WTC11 (cell line): Measurements from ENCODE around the gene TSPAN9. TPM values are rescaled to one million over a fixed set of nuclear protein-coding genes. Genes with fewer than 3 reads are reported as not detected.

ENCODE experiments used
- ATAC-seq: fragments of 200-7000 bp; cut with Tn5 transposase; 2 replicates; pipeline ENCODE4 v1.10.0; 2021; ENCODE audit warnings: mild to moderate bottlenecking, moderate library complexity
- CTCF ChIA-PET: fragments of 300-600 bp; sonication (Branson Sonifier 250); formaldehyde crosslinking; loops from one replicate; lab custom pipeline; 2021; ENCODE audit warnings: antibody characterized with exemption; lab: Charles Lee
- POLR2A ChIA-PET: fragments of 350-600 bp; sonication (Branson Sonifier 250); formaldehyde crosslinking; loops from one replicate; lab custom pipeline; 2021; ENCODE audit warnings: antibody characterized with exemption; lab: Charles Lee
- DNase-seq: peaks from one replicate; pipeline ENCODE4 v3.0.0; 2021; ENCODE audit warnings: low spot score
- H3K27ac Mint-ChIP-seq: 2 replicates; pipeline ENCODE4 v1.8.0; 2021; ENCODE audit warnings: mixed read lengths
- H3K27me3 Mint-ChIP-seq: 2 replicates; pipeline ENCODE4 v1.8.0; 2021; ENCODE audit warnings: low read depth, mild to moderate bottlenecking, moderate library complexity, mixed read lengths
- H3K36me3 Mint-ChIP-seq: 2 replicates; pipeline ENCODE4 v1.8.0; 2021; ENCODE audit warnings: mixed read lengths
- H3K4me1 Mint-ChIP-seq: 2 replicates; pipeline ENCODE4 v1.8.0; 2022; ENCODE audit warnings: mixed read lengths
- H3K4me3 Mint-ChIP-seq: 2 replicates; pipeline ENCODE4 v1.8.0; 2021; ENCODE audit warnings: mild to moderate bottlenecking, moderate library complexity, mixed read lengths
- H3K9me3 Mint-ChIP-seq: 2 replicates; pipeline ENCODE4 v1.8.0; 2021; ENCODE audit warnings: mixed read lengths
- AR ChIP-seq: fragments of 250-450 bp; sonication (Bioruptor Pico); IDR thresholded peaks from 2 replicates; pipeline ENCODE4 v1.9.0; 2021; ENCODE audit warnings: mild to moderate bottlenecking
- ATF1 ChIP-seq: sonication (generic); formaldehyde crosslinking; IDR thresholded peaks from 2 replicates; pipeline ENCODE4 v1.8.1; 2023; ENCODE audit warnings: mild to moderate bottlenecking, moderate library complexity, missing genetic modification reagents
- CDX4 ChIP-seq: fragments of 250-450 bp; sonication (Bioruptor Pico); IDR thresholded peaks from 2 replicates; pipeline ENCODE4 v1.9.0; 2021; ENCODE audit warnings: moderate library complexity, mild to moderate bottlenecking, inconsistent platforms, borderline replicate concordance
- CREM ChIP-seq: sonication (generic); formaldehyde crosslinking; IDR thresholded peaks from 2 replicates; pipeline ENCODE4 v1.8.1; 2022; ENCODE audit warnings: mild to moderate bottlenecking, missing genetic modification reagents, moderate library complexity
- E2F4 ChIP-seq: sonication (generic); formaldehyde crosslinking; IDR thresholded peaks from 2 replicates; pipeline ENCODE4 v1.8.1; 2022; ENCODE audit warnings: low read depth, mild to moderate bottlenecking, moderate library complexity, missing genetic modification reagents, borderline replicate concordance
- E2F5 ChIP-seq: sonication (generic); formaldehyde crosslinking; IDR thresholded peaks from 2 replicates; pipeline ENCODE4 v1.8.1; 2022; ENCODE audit warnings: mild to moderate bottlenecking, moderate library complexity, missing genetic modification reagents
- EMX1 ChIP-seq: fragments of 250-450 bp; sonication (Bioruptor Pico); IDR thresholded peaks from 2 replicates; pipeline ENCODE4 v1.8.0; 2021; ENCODE audit warnings: mild to moderate bottlenecking
- GRHL2 ChIP-seq: fragments of 250-450 bp; sonication (Bioruptor Pico); IDR thresholded peaks from 2 replicates; pipeline ENCODE4 v1.8.0; 2022; ENCODE audit warnings: mild to moderate bottlenecking, moderate library complexity; ENCODE audit not compliant: insufficient replicate concordance, severe bottlenecking
- IRF1 ChIP-seq: sonication (generic); formaldehyde crosslinking; IDR thresholded peaks from 2 replicates; pipeline ENCODE4 v1.8.0; 2023; ENCODE audit warnings: missing genetic modification reagents
- IRF2 ChIP-seq: sonication (generic); formaldehyde crosslinking; IDR thresholded peaks from 2 replicates; pipeline ENCODE4 v1.8.0; 2022; ENCODE audit warnings: low read depth, missing genetic modification reagents, borderline replicate concordance
- JUN ChIP-seq: sonication (generic); formaldehyde crosslinking; IDR thresholded peaks from 2 replicates; pipeline ENCODE4 v1.8.0; 2023; ENCODE audit warnings: mild to moderate bottlenecking, missing genetic modification reagents
- KAT7 ChIP-seq: sonication (generic); formaldehyde crosslinking; IDR thresholded peaks from 2 replicates; pipeline ENCODE4 v1.8.1; 2023; ENCODE audit warnings: missing genetic modification reagents, mild to moderate bottlenecking, borderline replicate concordance
- MLX ChIP-seq: sonication (generic); formaldehyde crosslinking; IDR thresholded peaks from 2 replicates; pipeline ENCODE4 v1.8.1; 2023; ENCODE audit warnings: mild to moderate bottlenecking, missing genetic modification reagents, moderate library complexity
- MYBL2 ChIP-seq: sonication (generic); formaldehyde crosslinking; IDR thresholded peaks from 2 replicates; pipeline ENCODE4 v1.8.1; 2023; ENCODE audit warnings: mild to moderate bottlenecking, moderate library complexity, missing genetic modification reagents
- NFATC4 ChIP-seq: fragments of 250-450 bp; sonication (Bioruptor Pico); IDR thresholded peaks from 2 replicates; pipeline ENCODE4 v1.9.0; 2021; ENCODE audit warnings: mild to moderate bottlenecking
- NR2C2 ChIP-seq: sonication (generic); formaldehyde crosslinking; IDR thresholded peaks from 2 replicates; pipeline ENCODE4 v1.8.0; 2022; ENCODE audit warnings: mild to moderate bottlenecking, missing genetic modification reagents
- RELA ChIP-seq: sonication (generic); formaldehyde crosslinking; IDR thresholded peaks from 2 replicates; pipeline ENCODE4 v1.8.1; 2022; ENCODE audit warnings: missing genetic modification reagents, mild to moderate bottlenecking, borderline replicate concordance
- SMAD4 ChIP-seq: sonication (generic); formaldehyde crosslinking; IDR thresholded peaks from 2 replicates; pipeline ENCODE4 v1.8.0; 2022; ENCODE audit warnings: mild to moderate bottlenecking, missing genetic modification reagents
- TP53 ChIP-seq: sonication (generic); formaldehyde crosslinking; IDR thresholded peaks from 2 replicates; pipeline ENCODE4 v1.8.1; 2023; ENCODE audit warnings: mild to moderate bottlenecking, missing genetic modification reagents
- USF2 ChIP-seq: sonication (generic); formaldehyde crosslinking; IDR thresholded peaks from 2 replicates; pipeline ENCODE4 v1.8.1; 2023; ENCODE audit warnings: mild to moderate bottlenecking, missing genetic modification reagents, moderate library complexity
- ZBTB43 ChIP-seq: sonication (generic); formaldehyde crosslinking; IDR thresholded peaks from 2 replicates; pipeline ENCODE4 v1.8.1; 2023; ENCODE audit warnings: mild to moderate bottlenecking, missing genetic modification reagents
- ZNF138 ChIP-seq: sonication (generic); formaldehyde crosslinking; conservative IDR thresholded peaks from 2 replicates; pipeline ENCODE4 v1.8.1; 2022; ENCODE audit warnings: mild to moderate bottlenecking, moderate library complexity, missing genetic modification reagents
- total RNA-seq: library from RNA; stranded (reverse); gene quantifications from 3 replicates; pipeline ENCODE4 v1.2.3, GENCODE V29; 2021

The TSPAN9 gene
- total RNA-seq, 1 experiment from 2014 or later = 27.6 TPM

- TF ChIP-seq IRF2 (CRISPR knock-in tag) (no peak), ZNF138 (no peak)
- TF ChIP-seq, all 79 proteins: peak for 0
- H3K4me3 Mint-ChIP-seq = no peak overlapping the region
- H3K9me3 Mint-ChIP-seq = no peaks in the 10 kb centered on the region
- ChIA-PET CTCF (interaction anchor here (0.9 to 4.3 kb wide), 6 partner anchors 12 to 80 kb away, joined by 3 to 26 read pairs (median 4); no protein-coding TSS in a partner anchor), POLR2A (no interaction called here)
- no peaks in the 10 kb centered on the region for H3K36me3 Mint-ChIP-seq
- peaks cover 13% of the 10 kb centered on the region for H3K4me1 Mint-ChIP-seq
- no peaks in the 10 kb centered on the region for H3K27me3 Mint-ChIP-seq
- ATAC-seq (no peak), DNase-seq (no peak)
- H3K27ac Mint-ChIP-seq = peak overlapping the region; percentile 28; the same call in 1 of the 2 replicates
Observed at GRCh38 chr12:3219233-3219632, 142.1 kb downstream of the TSPAN9 start.

GRCh38 chr12:3220382-3221321, 143.5 kb downstream of the TSPAN9 start:
- Mint-ChIP-seq H3K4me3 (no peak overlapping the region), H3K27ac (peak overlapping the region; percentile 52), H3K27me3 (no peaks in the 10 kb centered on the region), H3K9me3 (no peaks in the 10 kb centered on the region), H3K4me1 (peaks cover 5% of the 10 kb centered on the region; the same call in 1 of the 2 replicates), H3K36me3 (no peaks in the 10 kb centered on the region)
- POLR2A ChIA-PET = no interaction called here
- ATAC-seq (no peak; the same call in 1 of the 2 replicates), DNase-seq (no peak)
- CTCF ChIA-PET = interaction anchor here (2.1 kb wide), 1 partner anchor 13 kb away, joined by 9 read pairs; no protein-coding TSS in a partner anchor
- no peak for TF ChIP-seq NFATC4 (CRISPR knock-in tag)
- TF ChIP-seq MLX (CRISPR knock-in tag) = no peak
- TF ChIP-seq E2F4 = no peak
- TF ChIP-seq MYBL2 (CRISPR knock-in tag) = no peak
- no peak for TF ChIP-seq EMX1 (CRISPR knock-in tag)
- TF ChIP-seq AR = no peak
- TF ChIP-seq IRF2 (CRISPR knock-in tag) = no peak
- TF ChIP-seq NR2C2 = no peak
- TF ChIP-seq SMAD4 (CRISPR knock-in tag) = no peak
- TF ChIP-seq E2F5 (CRISPR knock-in tag) = no peak
- TF ChIP-seq CREM (CRISPR knock-in tag) = no peak
- no peak for TF ChIP-seq GRHL2 (CRISPR knock-in tag)
- no peak for TF ChIP-seq TP53
- TF ChIP-seq JUN (CRISPR knock-in tag) = no peak

GRCh38 chr12:3222306-3222705, 145.1 kb downstream of the TSPAN9 start:
- H3K27ac Mint-ChIP-seq = no peak overlapping the region
- no peaks in the 10 kb centered on the region for H3K27me3 Mint-ChIP-seq
- ChIA-PET POLR2A (no interaction called here), CTCF (interaction anchor here (2.1 kb wide), 1 partner anchor 14 kb away, joined by 9 read pairs; no protein-coding TSS in a partner anchor)
- H3K36me3 Mint-ChIP-seq = no peaks in the 10 kb centered on the region
- ATAC-seq (no peak), DNase-seq (no peak)
- H3K9me3 Mint-ChIP-seq = no peaks in the 10 kb centered on the region
- H3K4me1 Mint-ChIP-seq = peaks cover 16% of the 10 kb centered on the region
- no peak overlapping the region for H3K4me3 Mint-ChIP-seq
- TF ChIP-seq KAT7 (no peak), ZBTB43 (CRISPR knock-in tag) (no peak), ATF1 (CRISPR knock-in tag) (no peak), RELA (CRISPR knock-in tag) (no peak), IRF1 (CRISPR knock-in tag) (no peak), USF2 (no peak), NR2C2 (no peak), CDX4 (CRISPR knock-in tag) (no peak)
